NCI-H82 treated with DMSO at 0.1 percent for 48 hours (cell line): ENCODE data around the gene SGCG.
"Not testable (repeated sequence)": the region's sequence is repeated elsewhere in the genome, so short reads cannot be mapped to it uniquely, and the experiment has no call there.

ENCODE experiments used
- DNase-seq: peaks from one replicate; lab custom pipeline; 2025; ENCODE audit not compliant: unreplicated experiment; lab: John Stamatoyannopoulos, UW

The SGCG gene

GRCh38 chr13:23205807-23206206, 25.0 kb downstream of the SGCG start:
- no peak for DNase-seq

DNA sequence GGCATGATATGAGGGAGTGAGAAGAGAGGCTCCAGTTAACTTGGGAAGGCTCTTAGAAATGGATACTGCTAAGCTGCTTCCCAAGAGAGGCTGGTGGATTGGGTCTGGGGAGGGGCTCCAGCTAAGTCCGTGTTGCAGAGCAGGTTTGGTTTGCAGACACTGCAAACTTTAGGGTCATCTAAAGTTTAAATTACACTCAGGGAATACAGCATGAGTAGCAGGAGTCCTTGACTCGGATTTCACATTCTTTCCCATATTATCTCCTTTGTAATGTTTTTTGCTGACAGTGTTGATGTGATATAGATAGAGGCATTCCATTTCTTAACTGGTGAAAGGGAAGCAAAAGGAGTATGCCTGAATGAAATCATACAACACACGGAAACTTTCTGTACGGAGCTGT, 31.9 kb downstream of the SGCG start:
- DNase-seq: no peak

DNA sequence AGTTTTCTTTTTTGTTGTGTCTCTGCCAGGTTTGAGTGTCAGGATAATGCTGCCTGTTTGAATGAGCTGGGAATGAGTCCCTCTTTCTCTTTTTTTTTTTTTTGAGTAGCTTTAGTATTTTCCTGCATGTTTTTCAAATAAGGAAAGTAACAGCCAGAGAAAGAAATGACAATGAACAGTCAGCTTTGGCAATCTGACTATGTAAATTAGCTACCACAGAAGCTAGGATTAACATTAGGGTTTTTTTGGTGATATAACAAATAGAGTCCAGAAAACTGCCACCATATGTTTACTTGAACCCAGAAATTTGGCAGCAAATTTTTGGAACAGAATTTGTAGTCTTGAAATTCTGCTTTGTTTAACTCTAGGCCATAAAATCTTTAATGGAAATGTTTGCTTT, 50.5 kb downstream of the SGCG start:
- no peak for DNase-seq

- DNase-seq: no peak
These were observed 55.2 kb downstream of the SGCG start for GRCh38 chr13:23235994-23236393.

GRCh38 chr13:23243066-23243465, 62.3 kb downstream of the SGCG start:
- DNase-seq: no peak

- not testable (repeated sequence) for DNase-seq
These were observed 67.6 kb downstream of the SGCG start for GRCh38 chr13:23248410-23248809.

GRCh38 chr13:23254506-23254905, 73.7 kb downstream of the SGCG start:
- DNase-seq: no peak

DNA sequence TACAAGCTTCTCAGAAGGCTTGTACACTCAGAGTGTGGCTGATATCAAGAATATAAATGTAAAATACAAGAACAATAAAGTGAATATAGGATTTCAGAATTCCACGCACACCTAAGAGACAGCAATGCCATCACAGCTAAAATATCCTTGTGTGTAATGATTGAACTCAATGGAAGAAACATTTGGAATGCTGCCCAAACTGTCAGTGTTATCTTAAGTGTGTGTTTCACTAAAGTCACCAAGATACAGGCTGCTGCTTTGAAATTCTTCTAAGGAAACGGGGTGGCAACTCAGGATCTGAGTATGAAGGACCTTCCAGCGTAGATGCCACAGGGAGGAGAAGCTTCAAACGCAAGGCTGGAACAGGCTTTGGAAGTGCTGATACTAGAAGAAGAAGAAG, 86.8 kb downstream of the SGCG start:
- no peak for DNase-seq

GRCh38 chr13:23268441-23268840, 87.7 kb downstream of the SGCG start:
- DNase-seq: no peak

DNA sequence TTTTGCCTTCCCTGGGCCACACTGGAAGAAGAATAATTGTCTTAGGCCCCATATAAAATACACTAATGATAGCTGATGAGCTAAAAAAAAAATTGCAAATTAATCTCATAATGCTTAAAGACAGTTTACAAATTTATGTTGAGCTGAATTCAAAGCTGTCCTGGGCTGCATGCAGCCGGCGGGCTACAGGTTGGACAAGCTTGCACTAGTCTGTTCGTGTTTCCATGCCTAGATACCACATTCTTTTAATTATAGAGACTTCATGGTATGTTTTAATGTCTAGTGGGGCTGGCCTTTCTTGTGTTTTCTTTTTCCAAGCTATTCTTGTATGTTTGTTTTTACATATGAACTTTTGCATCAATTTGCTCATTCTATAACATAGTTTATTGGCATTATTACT, 90.6 kb downstream of the SGCG start:
- no peak for DNase-seq

- no peak for DNase-seq
These were observed 92.7 kb downstream of the SGCG start for GRCh38 chr13:23273498-23273897.

DNA sequence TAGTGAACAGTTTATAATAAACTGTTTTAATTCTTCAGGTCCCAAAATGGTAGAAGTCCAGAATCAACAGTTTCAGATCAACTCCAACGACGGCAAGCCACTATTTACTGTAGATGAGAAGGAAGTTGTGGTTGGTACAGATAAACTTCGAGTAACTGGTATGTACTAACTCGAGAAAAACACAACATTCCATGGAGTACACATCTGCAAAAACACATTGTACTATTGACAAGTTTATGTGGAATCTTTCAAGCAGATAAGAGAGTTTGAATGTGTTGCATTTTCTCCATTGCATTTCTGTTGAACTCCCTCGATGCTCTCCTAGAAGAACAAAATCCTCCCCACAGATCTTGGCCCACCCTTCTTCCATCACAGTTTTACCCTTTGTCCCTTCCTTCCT, 98.5 kb downstream of the SGCG start:
- DNase-seq: no peak

DNA sequence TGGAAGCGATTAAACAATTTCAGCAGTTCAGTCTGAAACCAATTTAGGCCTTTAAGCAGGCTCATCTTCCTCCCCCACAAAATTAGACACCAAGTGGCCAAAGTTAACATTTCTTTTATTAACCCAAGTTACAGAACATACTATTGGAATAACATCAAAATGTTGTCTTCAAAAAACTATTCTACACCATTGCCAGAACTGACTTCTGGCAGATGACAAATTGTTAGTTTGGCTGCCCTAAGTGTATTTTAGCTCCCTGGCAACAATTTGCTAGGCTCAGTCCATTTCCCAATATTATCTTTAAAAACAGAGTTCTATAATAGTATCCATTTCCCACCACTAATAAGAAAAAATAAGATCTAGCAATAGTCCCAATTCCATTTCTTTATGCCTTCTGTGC, 107.8 kb downstream of the SGCG start:
- no peak for DNase-seq

- DNase-seq: no peak
These were observed 108.2 kb downstream of the SGCG start for GRCh38 chr13:23288995-23289394.

DNA sequence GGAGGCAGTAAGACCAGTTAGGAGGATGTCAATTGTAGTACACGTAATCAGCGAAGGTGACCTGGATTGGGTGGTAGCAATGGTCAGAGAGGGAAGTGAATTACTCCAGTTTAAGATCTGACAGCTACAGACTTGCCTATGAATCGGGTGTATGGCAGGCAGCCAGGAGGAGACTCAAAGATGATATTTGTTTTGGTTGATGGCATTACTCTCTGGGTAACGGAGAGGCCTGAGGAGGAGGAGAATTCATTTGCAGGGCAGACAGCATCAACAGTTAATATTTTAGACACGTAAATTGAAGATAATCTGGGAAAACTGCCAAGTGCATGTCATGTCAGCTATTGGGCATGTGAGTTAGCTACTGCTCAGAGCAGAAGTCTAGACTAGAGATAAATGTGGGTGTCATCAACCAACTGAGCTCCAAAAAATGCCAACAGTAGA, 109.2 kb downstream of the SGCG start:
- DNase-seq: no peak

GRCh38 chr13:23292586-23292985, 111.8 kb downstream of the SGCG start:
- no peak for DNase-seq

DNA sequence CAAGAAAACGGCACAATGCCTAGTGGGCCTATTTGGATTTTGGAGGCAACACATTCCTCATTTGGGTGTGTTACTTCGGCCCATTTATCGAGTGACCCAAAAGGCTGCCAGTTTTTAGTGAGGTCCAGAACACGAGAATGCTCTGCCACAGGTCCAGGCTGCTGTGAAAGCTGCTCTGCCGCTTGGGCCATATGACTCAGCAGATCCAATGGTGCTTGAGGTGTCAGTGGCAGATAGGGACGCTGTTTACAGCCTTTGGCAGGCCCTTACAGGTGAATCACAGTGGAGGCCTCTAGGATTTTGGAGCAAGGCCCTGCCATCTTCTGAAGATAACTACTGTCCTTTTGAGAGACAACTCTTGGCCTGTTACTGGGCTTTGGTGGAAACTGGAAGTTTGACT, 134.1 kb downstream of the SGCG start:
- DNase-seq: not testable (repeated sequence)

- no peak for DNase-seq
These were observed 139.1 kb downstream of the SGCG start for GRCh38 chr13:23319883-23320224.

- DNase-seq: no peak
These were observed 140.3 kb downstream of the SGCG start for GRCh38 chr13:23320926-23321534.

DNA sequence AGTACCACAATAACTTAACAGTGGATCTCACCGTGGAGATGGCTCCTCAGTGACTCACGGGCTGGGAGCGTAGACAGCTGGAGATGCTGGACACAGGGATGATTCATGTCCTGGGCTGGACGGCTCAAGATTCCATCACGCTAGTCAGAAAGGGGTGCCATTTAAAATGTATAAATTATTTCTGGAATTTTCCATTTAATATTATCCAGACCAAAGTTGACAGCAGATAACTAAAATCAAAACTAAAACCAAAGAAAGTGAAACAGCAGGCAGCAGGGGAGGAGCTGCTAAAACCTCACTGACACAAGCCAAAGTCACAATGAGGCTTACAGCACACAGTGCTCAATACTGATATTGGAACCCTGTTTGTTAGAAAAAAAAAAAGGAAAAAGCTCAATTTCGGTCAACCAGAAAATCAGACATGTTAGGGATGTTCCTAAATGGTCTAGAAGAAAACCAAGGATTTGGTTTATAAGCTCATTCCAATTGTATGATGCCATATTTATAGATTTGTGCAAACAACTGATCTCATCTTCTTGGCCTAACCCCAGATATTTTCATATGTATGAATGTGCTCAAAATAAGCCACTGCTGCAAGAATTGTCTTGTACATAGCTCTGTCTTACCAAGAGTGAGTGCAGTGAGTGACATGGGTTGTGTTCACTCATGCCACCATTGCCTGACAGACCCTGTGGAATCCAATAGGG, 140.9 kb downstream of the SGCG start:
- no peak for DNase-seq

DNA sequence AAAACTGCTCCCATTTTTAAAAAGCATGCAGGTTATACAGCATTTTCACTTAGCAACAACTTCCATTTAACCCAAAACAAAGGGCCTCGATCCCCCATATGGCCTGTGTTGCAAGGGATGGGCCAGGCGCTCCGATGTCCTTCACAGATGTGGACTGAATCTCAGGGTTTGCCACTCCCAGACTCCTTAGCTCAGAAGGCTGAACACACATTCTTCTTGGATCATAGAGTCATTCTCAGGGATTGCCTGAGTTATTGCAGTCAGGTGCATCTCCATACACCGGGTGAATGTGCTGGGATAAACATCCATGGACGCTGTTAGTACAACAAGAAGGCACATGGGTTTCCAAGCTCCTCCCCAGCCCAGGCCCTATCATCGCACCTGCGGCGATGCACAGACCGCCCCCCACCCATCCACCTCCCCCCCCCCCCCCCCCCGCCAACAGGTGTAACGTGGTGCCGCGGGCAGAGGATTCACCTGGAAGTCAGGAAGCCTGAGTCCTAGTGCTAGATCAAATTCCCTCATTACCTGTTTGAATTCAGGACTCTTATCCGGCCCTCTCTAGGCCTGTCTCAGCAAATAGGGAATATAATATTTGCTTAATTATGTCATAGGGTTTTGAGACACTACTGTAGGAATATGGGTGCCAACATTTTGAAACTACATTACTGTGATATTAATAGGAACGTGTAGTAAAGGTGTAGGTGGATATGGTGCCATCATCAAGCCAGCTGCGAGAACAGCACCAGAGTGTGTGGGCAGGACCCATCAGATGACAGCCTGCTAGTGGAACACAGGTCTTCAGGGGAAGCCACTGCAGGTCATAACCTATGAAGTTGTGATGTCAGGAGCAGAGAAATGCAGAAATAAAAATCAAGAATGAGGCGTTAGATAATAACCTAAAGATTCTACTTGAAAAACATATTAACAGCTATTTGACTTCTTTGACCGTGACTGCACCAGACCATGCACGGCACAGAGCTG, 141.9 kb downstream of the SGCG start:
- DNase-seq: no peak
